Astrocyte of the spinal cord (primary cell): Measurements from ENCODE around the gene DRGX.

Experiments used
- DNase-seq: peaks from one replicate; pipeline ENCODE4 v3.0.0; 2011; ENCODE audit warnings: low read depth, low spot score
- H3K4me3 ChIP-seq: 2 replicates; pipeline ENCODE4 v1.5.1; 2011; ENCODE audit warnings: low read depth, mild to moderate bottlenecking, low read length, moderate library complexity
- in situ Hi-C: cut with HindIII; loops from 2 replicates; pipeline ENCODE4 v1.10.0; 2017; ENCODE audit warnings: low sequenced_read_pairs
- TF ChIP-seq, protein P1 (sequence below): IDR thresholded peaks from 2 replicates; pipeline ENCODE4 v1.5.1; 2012; ENCODE audit warnings: low read depth, mild to moderate bottlenecking, low read length, inconsistent platforms

DRGX gene

DNA sequence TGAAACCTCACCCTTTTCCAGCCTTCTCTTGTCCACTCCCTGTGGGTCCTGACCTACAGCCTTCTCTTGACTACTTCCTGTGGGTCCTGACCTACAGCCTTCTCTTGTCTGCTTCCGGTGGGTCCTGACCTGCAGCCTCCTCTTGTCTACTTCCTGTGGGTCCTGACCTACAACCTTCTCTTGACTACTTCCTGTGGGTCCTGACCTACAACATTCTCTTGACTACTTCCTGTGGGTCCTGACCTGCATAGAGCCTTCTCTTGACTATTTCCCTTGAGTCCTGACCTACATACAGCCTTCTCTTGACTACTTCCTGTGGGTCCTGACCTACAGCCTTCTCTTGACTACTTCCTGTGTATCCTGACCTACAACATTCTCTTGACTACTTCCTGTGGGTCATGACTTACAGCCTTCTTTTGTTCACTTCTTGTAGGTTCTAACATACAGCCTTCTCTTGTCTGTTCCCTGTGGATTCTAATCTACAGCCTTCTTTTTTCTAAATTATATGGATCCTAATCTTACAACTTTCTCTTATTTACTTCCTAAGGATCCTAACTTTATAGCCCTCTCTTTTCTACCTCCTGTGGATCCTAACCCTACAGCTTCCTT lies 60.4 kb downstream of the DRGX start:
- in situ Hi-C loops = no loop called here
- TF ChIP-seq, protein P1, sequence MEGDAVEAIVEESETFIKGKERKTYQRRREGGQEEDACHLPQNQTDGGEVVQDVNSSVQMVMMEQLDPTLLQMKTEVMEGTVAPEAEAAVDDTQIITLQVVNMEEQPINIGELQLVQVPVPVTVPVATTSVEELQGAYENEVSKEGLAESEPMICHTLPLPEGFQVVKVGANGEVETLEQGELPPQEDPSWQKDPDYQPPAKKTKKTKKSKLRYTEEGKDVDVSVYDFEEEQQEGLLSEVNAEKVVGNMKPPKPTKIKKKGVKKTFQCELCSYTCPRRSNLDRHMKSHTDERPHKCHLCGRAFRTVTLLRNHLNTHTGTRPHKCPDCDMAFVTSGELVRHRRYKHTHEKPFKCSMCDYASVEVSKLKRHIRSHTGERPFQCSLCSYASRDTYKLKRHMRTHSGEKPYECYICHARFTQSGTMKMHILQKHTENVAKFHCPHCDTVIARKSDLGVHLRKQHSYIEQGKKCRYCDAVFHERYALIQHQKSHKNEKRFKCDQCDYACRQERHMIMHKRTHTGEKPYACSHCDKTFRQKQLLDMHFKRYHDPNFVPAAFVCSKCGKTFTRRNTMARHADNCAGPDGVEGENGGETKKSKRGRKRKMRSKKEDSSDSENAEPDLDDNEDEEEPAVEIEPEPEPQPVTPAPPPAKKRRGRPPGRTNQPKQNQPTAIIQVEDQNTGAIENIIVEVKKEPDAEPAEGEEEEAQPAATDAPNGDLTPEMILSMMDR = no peak
- DNase-seq = no peak
- H3K4me3 ChIP-seq = no peak overlapping the region

DNA sequence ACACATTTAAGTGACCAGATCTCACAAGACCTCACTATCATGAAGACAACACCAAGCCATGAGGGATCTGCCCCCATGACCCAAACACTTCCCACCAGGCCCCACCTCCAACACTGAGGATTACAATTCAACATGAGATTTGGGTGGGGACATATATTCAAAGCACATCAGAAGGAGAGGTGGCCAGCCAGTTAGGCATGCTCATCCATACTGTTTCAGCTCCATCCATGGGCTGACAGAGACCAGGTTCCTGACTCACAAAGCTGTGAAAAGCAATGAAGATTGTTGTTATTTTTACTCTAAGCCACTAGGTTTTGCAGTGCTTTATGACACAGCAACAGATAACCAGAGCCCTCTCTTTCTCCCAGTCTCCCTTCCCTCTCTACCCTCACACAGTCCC lies 60.9 kb downstream of the DRGX start:
- in situ Hi-C loops = no loop called here
- TF ChIP-seq, protein P1 = no peak
- DNase-seq = no peak
- no peak overlapping the region for H3K4me3 ChIP-seq

DNA sequence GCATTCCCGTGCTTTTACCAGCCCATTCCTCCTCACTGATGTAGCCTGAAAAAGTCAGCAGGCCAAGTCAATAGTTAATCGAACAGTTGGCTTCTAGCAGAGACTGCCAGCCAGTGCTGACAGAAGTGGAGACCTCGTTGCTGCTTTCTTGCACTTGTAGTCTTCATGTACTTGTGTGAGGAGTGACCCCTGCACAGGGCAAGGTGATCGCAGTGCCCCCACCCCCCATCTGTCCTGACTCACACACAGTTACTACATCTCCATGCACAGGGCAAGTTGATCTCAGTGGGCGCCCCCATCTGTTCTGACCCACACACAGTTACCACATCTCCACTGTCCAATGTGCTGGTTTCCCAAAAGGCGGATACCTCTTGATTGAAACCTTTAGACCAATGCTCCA lies 62.7 kb downstream of the DRGX start:
- TF ChIP-seq, protein P1 = no peak
- no peak for DNase-seq
- no peak overlapping the region for H3K4me3 ChIP-seq
- in situ Hi-C loops = no loop called here

DNA sequence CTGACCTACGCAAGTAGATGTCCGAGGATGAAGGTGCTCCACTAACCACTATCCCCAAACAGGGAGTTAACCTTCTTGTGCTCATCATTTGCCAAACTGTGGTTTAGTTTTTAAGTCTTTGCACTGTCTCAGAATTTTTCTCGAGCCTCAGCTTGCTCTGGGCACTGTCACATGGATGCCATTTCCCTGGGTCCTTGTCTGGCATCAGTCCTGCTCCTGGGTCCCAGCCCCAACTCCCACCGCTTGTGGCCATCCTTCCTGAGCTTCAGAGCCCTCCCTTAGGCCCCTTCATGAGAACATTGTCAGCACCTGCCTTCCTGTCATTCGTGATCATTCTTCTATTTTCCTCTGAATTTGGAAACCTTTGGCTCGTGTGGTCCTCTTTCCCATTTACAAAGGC lies 63.1 kb downstream of the DRGX start:
- DNase-seq = no peak
- no peak overlapping the region for H3K4me3 ChIP-seq
- in situ Hi-C loops = no loop called here
- TF ChIP-seq, protein P1 = no peak

DNA sequence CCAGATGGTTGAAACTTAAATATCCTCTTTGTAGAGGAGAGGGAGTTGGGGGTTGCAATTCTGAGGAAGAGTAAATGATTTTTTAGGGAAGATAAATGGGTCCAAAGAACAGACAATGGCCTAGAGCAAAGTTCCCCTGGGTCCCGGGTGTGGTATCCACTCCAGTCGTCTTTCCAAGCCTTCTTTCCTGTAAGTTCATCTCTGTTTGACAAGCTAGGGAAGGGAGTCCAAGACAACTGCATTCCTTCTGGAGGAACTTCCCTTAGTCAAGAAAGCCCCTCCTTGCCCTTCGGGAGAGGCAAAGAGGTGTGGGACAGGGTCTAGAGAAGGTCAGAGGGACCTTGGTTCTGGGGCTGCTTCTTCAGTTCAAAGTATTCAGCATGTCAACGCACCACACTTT lies 63.6 kb downstream of the DRGX start:
- no peak overlapping the region for H3K4me3 ChIP-seq
- in situ Hi-C loops = no loop called here
- DNase-seq = no peak
- TF ChIP-seq, protein P1 = no peak

DNA sequence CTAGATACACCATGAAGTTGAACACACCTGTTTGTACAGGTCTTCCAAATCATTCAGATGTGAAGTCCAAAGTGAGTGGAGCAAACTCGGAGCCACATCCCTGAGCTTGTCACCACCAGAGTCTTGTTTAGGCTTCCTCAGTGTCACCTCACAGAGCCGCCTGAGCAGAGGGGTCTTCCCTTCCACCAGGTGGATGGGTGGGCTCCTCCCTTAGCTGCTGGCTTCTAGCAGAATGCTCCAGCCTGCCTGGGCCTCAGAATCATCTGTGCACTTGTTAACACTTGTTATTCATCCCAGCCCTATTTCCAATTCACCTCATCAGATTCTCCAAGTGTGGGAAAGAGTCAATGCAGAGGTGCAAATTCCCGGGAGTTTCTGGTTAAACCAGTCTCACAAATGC lies 64.5 kb downstream of the DRGX start:
- H3K4me3 ChIP-seq = no peak overlapping the region
- in situ Hi-C loops = no loop called here
- DNase-seq = no peak
- TF ChIP-seq, protein P1 = no peak

DNA sequence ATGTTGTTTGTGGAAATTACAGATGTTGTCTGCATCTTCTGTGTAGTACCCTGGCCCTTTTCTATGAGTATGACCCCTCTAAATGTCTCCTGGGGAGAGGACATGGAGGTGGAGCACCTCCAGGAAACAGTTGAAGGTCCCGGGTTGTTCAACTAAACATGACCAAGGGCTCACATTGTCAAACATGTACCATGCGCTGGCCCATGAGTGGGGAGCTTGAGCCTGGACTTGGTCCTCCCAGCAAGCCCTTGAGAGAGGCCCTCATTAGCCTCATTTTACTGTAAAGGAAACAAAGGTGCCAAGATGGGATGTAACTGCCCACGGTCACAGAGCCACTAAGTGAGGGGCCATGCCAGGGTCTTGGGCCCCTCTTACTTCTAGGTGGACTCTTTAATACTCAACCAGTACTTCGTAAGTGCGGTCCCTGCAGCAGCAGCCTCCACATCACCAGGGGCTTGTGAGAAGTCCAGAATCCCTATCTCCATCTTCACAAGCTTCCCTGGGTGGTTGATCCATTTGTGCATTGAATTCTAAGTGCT lies 65.7 kb downstream of the DRGX start:
- no peak overlapping the region for H3K4me3 ChIP-seq
- no peak for DNase-seq
- in situ Hi-C loops = no loop called here
- TF ChIP-seq, protein P1 = no peak
